SK-N-SH treated with all-trans-retinoic acid at 6 μM for 48 hours (cell line): ENCODE results near the gene TRAPPC3.

ENCODE experiments used
- ARNTL ChIP-seq: fragments of 450-650 bp; formaldehyde crosslinking; IDR thresholded peaks from 2 replicates; pipeline ENCODE4 v1.5.0; 2020; ENCODE audit warnings: low read depth, mild to moderate bottlenecking, moderate library complexity, borderline replicate concordance
- BACH2 ChIP-seq: fragments of 250-450 bp; sonication (Bioruptor Pico); IDR thresholded peaks from 2 replicates; pipeline ENCODE4 v1.9.0; 2021; ENCODE audit warnings: mild to moderate bottlenecking, borderline replicate concordance
- CREB5 ChIP-seq: fragments of 250-450 bp; sonication (Bioruptor Pico); IDR thresholded peaks from 2 replicates; pipeline ENCODE4 v1.5.1; 2020; ENCODE audit warnings: low read depth, mild to moderate bottlenecking, moderate library complexity
- ISL1 ChIP-seq: fragments of 250-450 bp; sonication (Bioruptor Pico); IDR thresholded peaks from 2 replicates; pipeline ENCODE4 v2.1.2; 2022; ENCODE audit warnings: mild to moderate bottlenecking, moderate library complexity
- RARB ChIP-seq: fragments of 250-450 bp; sonication (Bioruptor Pico); IDR thresholded peaks from 2 replicates; pipeline ENCODE4 v1.8.0; 2021; ENCODE audit warnings: mild to moderate bottlenecking, moderate library complexity
- SNAI2 ChIP-seq: fragments of 250-450 bp; sonication (Bioruptor Pico); IDR thresholded peaks from 2 replicates; pipeline ENCODE4 v1.5.0; 2020; ENCODE audit warnings: mild to moderate bottlenecking, moderate library complexity
- TSHZ2 ChIP-seq: fragments of 250-450 bp; sonication (Bioruptor Pico); IDR thresholded peaks from 2 replicates; pipeline ENCODE4 v1.5.0; 2020; ENCODE audit warnings: mild to moderate bottlenecking, moderate library complexity
- ZC3H10 ChIP-seq: fragments of 250-450 bp; sonication (Bioruptor Pico); IDR thresholded peaks from 2 replicates; pipeline ENCODE4 v1.5.1; 2021; ENCODE audit warnings: mild to moderate bottlenecking, moderate library complexity
- ZFP3 ChIP-seq: fragments of 250-450 bp; sonication (Bioruptor Pico); IDR thresholded peaks from 2 replicates; pipeline ENCODE4 v1.5.0; 2020; ENCODE audit warnings: mild to moderate bottlenecking, moderate library complexity
- ZFP30 ChIP-seq: fragments of 450-650 bp; formaldehyde crosslinking; IDR thresholded peaks from 2 replicates; pipeline ENCODE4 v1.5.0; 2022; ENCODE audit warnings: mild to moderate bottlenecking, moderate library complexity
- ZNF565 ChIP-seq: fragments of 450-650 bp; formaldehyde crosslinking; conservative IDR thresholded peaks from 2 replicates; pipeline ENCODE4 v1.5.0; 2020; ENCODE audit warnings: low read depth, mild to moderate bottlenecking, moderate library complexity
- ZNF70 ChIP-seq: fragments of 450-650 bp; formaldehyde crosslinking; IDR thresholded peaks from 2 replicates; pipeline ENCODE4 v1.5.0; 2020; ENCODE audit warnings: mild to moderate bottlenecking, moderate library complexity
- ZNF8 ChIP-seq: fragments of 450-650 bp; formaldehyde crosslinking; IDR thresholded peaks from 2 replicates; pipeline ENCODE4 v1.5.0; 2020; ENCODE audit warnings: mild to moderate bottlenecking, moderate library complexity

DNA sequence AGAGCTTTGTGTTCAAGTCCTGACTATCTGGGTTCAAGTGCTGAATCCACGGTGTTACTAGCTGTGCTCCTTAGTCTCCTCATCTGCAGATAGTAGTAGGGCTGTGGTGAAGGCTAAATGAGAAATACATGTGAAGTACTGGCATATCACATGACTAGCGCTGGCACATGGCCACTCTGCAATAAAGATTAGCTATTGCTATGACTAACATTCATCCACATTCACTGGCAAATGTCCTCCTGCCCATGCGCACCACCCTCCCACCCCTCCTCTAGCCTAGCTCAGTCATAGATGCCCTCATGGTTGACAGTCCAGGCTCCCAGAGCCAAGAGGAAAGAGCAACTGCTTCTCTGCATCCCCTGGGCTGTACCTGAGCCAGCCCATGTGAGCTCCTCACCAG, 15.8 kb downstream of the TRAPPC3 start:
- TF ChIP-seq ARNTL (CRISPR knock-in tag) (no peak), SNAI2 (no peak), ZFP3 (CRISPR knock-in tag) (no peak), RARB (CRISPR knock-in tag) (no peak), ZFP30 (CRISPR knock-in tag) (no peak), BACH2 (CRISPR knock-in tag) (no peak), ZNF565 (CRISPR knock-in tag) (no peak), CREB5 (no peak), ZC3H10 (CRISPR knock-in tag) (no peak), TSHZ2 (CRISPR knock-in tag) (no peak), ISL1 (CRISPR knock-in tag) (no peak), ZNF70 (CRISPR knock-in tag) (no peak), ZNF8 (CRISPR knock-in tag) (no peak)
